Transverse colon (tissue), 4 donors: ENCODE results near the gene RBM3. TPM values are rescaled to one million over a fixed set of nuclear protein-coding genes. Genes with fewer than 3 reads are reported as not detected.

ENCODE experiments used
- DNase-seq: peaks from one replicate; pipeline ENCODE4 v3.0.0-alpha.2; 2019
- H3K27ac ChIP-seq, 4 donors: fragments of 200-600 bp; sonication (generic); 2 replicates each; pipeline ENCODE4 v1.5.1; 2016 to 2018; ENCODE audit warnings: inconsistent platforms in 4 of 4
- H3K27me3 ChIP-seq: fragments of 200-600 bp; sonication (generic); 2 replicates; pipeline ENCODE4 v1.5.1; 2017; ENCODE audit warnings: inconsistent platforms
- H3K36me3 ChIP-seq, 4 donors: fragments of 200-600 bp; sonication (generic); 2 replicates each; pipeline ENCODE4 v1.5.1; 2017 to 2019; ENCODE audit warnings: inconsistent platforms in 4 of 4
- H3K4me1 ChIP-seq, 4 donors: fragments of 200-600 bp; sonication (generic); 2 replicates each; pipeline ENCODE4 v1.5.1; 2017 to 2020; ENCODE audit warnings: inconsistent platforms in 4 of 4
- H3K4me3 ChIP-seq, 4 donors: fragments of 200-600 bp; sonication (generic); 1 replicate in 1 of 4; 2 replicates in 3 of 4; pipeline versions ENCODE4 v1.5.1 to v1.6.1; 2017 to 2019; ENCODE audit warnings: inconsistent platforms in 4 of 4
- H3K9me3 ChIP-seq, 2 donors: fragments of 200-600 bp; sonication (generic); 2 replicates each; pipeline ENCODE4 v1.5.1; 2017 to 2019; ENCODE audit warnings: inconsistent platforms in 2 of 2
- CTCF ChIP-seq, 5 experiments: fragments of 200-600 bp in 3 of 5; fragments of 450-650 bp in 2 of 5; sonication (generic) in 3 of 5; IDR thresholded peaks; 1 replicate in 2 of 5; 2 replicates in 3 of 5; pipeline ENCODE4 v1.5.1; 2016 to 2017; ENCODE audit warnings: antibody characterized with exemption in 5 of 5, inconsistent platforms in 3 of 5, mild to moderate bottlenecking in 2 of 5, moderate library complexity in 1 of 5
- EP300 ChIP-seq: sonication (generic); formaldehyde crosslinking; IDR thresholded peaks from one replicate; pipeline ENCODE4 v1.6.1; 2017; ENCODE audit warnings: antibody characterized with exemption, low read depth
- POLR2A ChIP-seq: fragments of 450-650 bp; IDR thresholded peaks from one replicate; pipeline ENCODE4 v1.6.1; 2016; ENCODE audit warnings: antibody characterized with exemption, mild to moderate bottlenecking, moderate library complexity
- POLR2AphosphoS5 ChIP-seq, 3 donors: sonication (generic); formaldehyde crosslinking; IDR thresholded peaks; one replicate each; pipeline ENCODE4 v1.6.1; 2016; ENCODE audit warnings: antibody characterized with exemption in 3 of 3
- WGBS, 2 donors: methylation state at CpG; one replicate each; pipeline ENCODE4 v1.1.5; 2018; ENCODE audit warnings: low coverage in 1 of 2; 5-methylcytosine and 5-hydroxymethylcytosine counted together
- in situ Hi-C, 4 donors: fragments of 200-750 bp; cut with MboI; loops; one replicate each; pipeline versions ENCODE4 v1.15.0 to v1.15.1; 2017; ENCODE audit warnings: low sequenced_read_pairs in 3 of 4, low pct_ligation_motif_present in 1 of 4, low pct_unique_long_range_greater_than_20kb in 1 of 4
- intact Hi-C: fragments of 100-400 bp; cut with DNase I; formaldehyde crosslinking; loops from one replicate; pipeline ENCODE4 v1.15.1; 2023; ENCODE audit warnings: low total_unique reads
- total RNA-seq, 4 donors: library from RNA; depleted of rRNA; stranded (reverse); fragments of >200 nt; gene quantifications; one replicate each; pipeline ENCODE4 v1.1.0, GENCODE V29; 2016

Gene RBM3
- total RNA-seq, 4 donors from 2014 or later, result 65.7 to 157 (median 127) TPM

GRCh38 chrX:48558271-48558670 lies 16.0 kb upstream of the RBM3 start:
- Histone ChIP-seq H3K36me3 (peaks cover 0 to 3% (median 0%) of the 10 kb centered on the region in 4 donors), H3K4me1 (no peaks in the 10 kb centered on the region), H3K27ac (no peak overlapping the region), H3K27me3 (no peaks in the 10 kb centered on the region), H3K4me3 (no peak overlapping the region), H3K9me3 (no peaks in the 10 kb centered on the region)
- in situ Hi-C loops, result no loop called here
- intact Hi-C loops, result no loop called here
- DNase-seq, result no peak
- TF ChIP-seq POLR2AphosphoS5 (IDR thresholded peaks at IDR 0.05), result no peak
- no peak for TF ChIP-seq CTCF (IDR thresholded peaks at IDR 0.05)
- no peak for TF ChIP-seq EP300
- TF ChIP-seq POLR2A, result no peak
- 81% methylated on average over 3 to 4 of the region's 4 CpGs for WGBS, 2 donors

- Histone ChIP-seq H3K4me1 (no peaks in the 10 kb centered on the region), H3K27me3 (no peaks in the 10 kb centered on the region), H3K9me3 (no peaks in the 10 kb centered on the region), H3K4me3 (no peak overlapping the region), H3K27ac (no peak overlapping the region), H3K36me3 (peaks cover 0 to 3% (median 0%) of the 10 kb centered on the region in 4 donors)
- 96% methylated on average over 24 of the region's 24 CpGs; no CpG with 5 or more reads in 1 of the 2 donors for WGBS, 2 donors
- intact Hi-C loops, result no loop called here
- no peak for TF ChIP-seq POLR2A
- in situ Hi-C loops, result no loop called here
- DNase-seq, result no peak
Measured at GRCh38 chrX:48559636-48560035, 14.6 kb upstream of the RBM3 start.

GRCh38 chrX:48560056-48560455 lies 14.2 kb upstream of the RBM3 start:
- TF ChIP-seq CTCF (IDR thresholded peaks at IDR 0.05), result no peak
- no peak for TF ChIP-seq POLR2A
- no peak for TF ChIP-seq EP300
- TF ChIP-seq POLR2AphosphoS5 (IDR thresholded peaks at IDR 0.05), result no peak
- Histone ChIP-seq H3K9me3 (no peaks in the 10 kb centered on the region), H3K4me1 (no peaks in the 10 kb centered on the region), H3K27me3 (no peaks in the 10 kb centered on the region), H3K36me3 (peaks cover 0 to 3% (median 0%) of the 10 kb centered on the region in 4 donors), H3K4me3 (no peak overlapping the region), H3K27ac (no peak overlapping the region)
- intact Hi-C loops (no loop called here), in situ Hi-C loops (no loop called here)
- no peak for DNase-seq
- WGBS, 2 donors, result 91% methylated on average over 14 of the region's 14 CpGs; no CpG with 5 or more reads in 1 of the 2 donors

GRCh38 chrX:48560681-48561080 lies 13.6 kb upstream of the RBM3 start:
- no peaks in the 10 kb centered on the region for H3K27me3 ChIP-seq
- H3K4me1 ChIP-seq, result no peaks in the 10 kb centered on the region
- no peak for DNase-seq
- no peaks in the 10 kb centered on the region for H3K9me3 ChIP-seq
- WGBS, 2 donors, result 93% methylated on average over 12 of the region's 12 CpGs; no CpG with 5 or more reads in 1 of the 2 donors
- H3K27ac ChIP-seq, result no peak overlapping the region
- TF ChIP-seq CTCF (IDR thresholded peaks at IDR 0.05), result no peak
- no peak for TF ChIP-seq POLR2A
- no peak for TF ChIP-seq POLR2AphosphoS5 (IDR thresholded peaks at IDR 0.05)
- TF ChIP-seq EP300, result no peak
- H3K36me3 ChIP-seq, result peaks cover 0 to 3% (median 0%) of the 10 kb centered on the region in 4 donors
- no peak overlapping the region for H3K4me3 ChIP-seq
- intact Hi-C loops (no loop called here), in situ Hi-C loops (no loop called here)

- intact Hi-C loops, result no loop called here
- H3K27ac ChIP-seq, result no peak overlapping the region
- in situ Hi-C loops, result no loop called here
- no peaks in the 10 kb centered on the region for H3K4me1 ChIP-seq
- no peak for DNase-seq
- no peaks in the 10 kb centered on the region for H3K27me3 ChIP-seq
- TF ChIP-seq POLR2AphosphoS5 (IDR thresholded peaks at IDR 0.05), result no peak
- no peak for TF ChIP-seq CTCF (IDR thresholded peaks at IDR 0.05)
- TF ChIP-seq EP300, result no peak
- no peak for TF ChIP-seq POLR2A
- WGBS, 2 donors, result 47% methylated on average over 1 of the region's 1 CpG; no CpG with 5 or more reads in 1 of the 2 donors
- H3K9me3 ChIP-seq, result no peaks in the 10 kb centered on the region
- H3K36me3 ChIP-seq, result no peaks in the 10 kb centered on the region
- no peak overlapping the region for H3K4me3 ChIP-seq
Measured at GRCh38 chrX:48569958-48570357, 4.3 kb upstream of the RBM3 start.
